ENCODE results near the gene ANKH. TPM values are rescaled to one million over a fixed set of nuclear protein-coding genes. Genes with fewer than 3 reads are reported as not detected.

ANKH gene
- total and polyA plus RNA-seq, 4 donors: 9.3 to 57.1 (median 37.4) TPM

DNA sequence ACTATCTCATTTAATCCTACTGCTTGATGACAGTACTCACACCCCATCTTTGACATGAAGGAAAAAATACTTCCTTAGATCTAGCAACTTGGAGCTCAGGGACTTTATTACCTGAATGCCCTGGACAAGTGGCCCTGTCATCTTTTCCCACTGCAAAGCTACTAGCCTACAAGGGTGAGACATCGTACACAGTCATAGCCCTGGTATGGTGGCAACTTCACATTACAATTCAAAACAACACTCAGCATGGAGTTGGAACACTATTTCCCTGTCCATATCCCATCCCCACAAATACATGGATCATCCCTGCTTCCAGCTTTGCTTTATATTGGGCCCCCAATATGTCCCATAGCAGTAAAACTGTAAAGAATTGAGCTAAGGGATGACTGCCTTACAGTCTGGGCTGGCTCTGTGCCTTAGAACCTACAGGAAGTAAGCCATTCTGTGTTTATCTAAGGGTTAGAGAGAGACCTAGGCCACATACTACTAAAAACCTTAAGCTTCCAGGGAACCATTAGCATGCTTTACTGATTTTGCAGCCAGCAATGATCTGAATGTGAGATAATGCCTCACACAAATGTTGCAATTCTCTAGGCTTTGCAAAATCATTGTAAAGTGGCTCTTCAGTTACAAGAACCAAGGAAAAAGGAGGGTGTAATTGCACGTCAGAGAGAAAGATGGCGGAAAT, 151.2 kb downstream of the ANKH start:
- DNase-seq (ENCODE audit: low spot score): no peak
- Histone ChIP-seq H3K27me3 (ENCODE audit: control insufficient read depth in 4 of 4, insufficient read depth in 4 of 4, low read length in 3 of 4) (no peaks in the 10 kb centered on the region), H3K27ac (ENCODE audit: low read depth in 1 of 2, low read length in 2 of 2) (no peak overlapping the region), H3K36me3 (ENCODE audit: control insufficient read depth in 4 of 4, insufficient read depth in 3 of 4, low read depth in 1 of 4, low read length in 3 of 4) (peaks cover 0 to 5% (median 3%) of the 10 kb centered on the region in 4 donors), H3K9me3 (ENCODE audit: control insufficient read depth in 4 of 4, low read length in 3 of 4) (no peaks in the 10 kb centered on the region), H3K4me3 (ENCODE audit: low read depth in 1 of 3, low read length in 3 of 3) (no peak overlapping the region), H3K9ac (ENCODE audit: low read depth in 1 of 2, low read length in 2 of 2) (no peak overlapping the region), H3K4me1 (ENCODE audit: control insufficient read depth in 4 of 4, insufficient read depth in 4 of 4, low read length in 3 of 4) (peaks cover 4 to 33% (median 18%) of the 10 kb centered on the region in 4 donors)
- WGBS: 95% methylated on average over 3 of the region's 3 CpGs
- TF ChIP-seq HNF4G (IDR thresholded peaks at IDR 0.05) (no peak), JUND (IDR thresholded peaks at IDR 0.05) (no peak), HNF4A (conservative IDR thresholded peaks at IDR 0.05) (no peak), TAF1 (conservative IDR thresholded peaks at IDR 0.05) (no peak), YY1 (IDR thresholded peaks at IDR 0.05) (no peak), RXRA (IDR thresholded peaks at IDR 0.05) (no peak), GABPA (IDR thresholded peaks at IDR 0.05 in 1 of 2, conservative IDR thresholded peaks at IDR 0.05 in 1 of 2) (no peak), SP1 (IDR thresholded peaks at IDR 0.05) (no peak), EGR1 (IDR thresholded peaks at IDR 0.05; ENCODE audit: low read depth in 2 of 2) (no peak), FOXA2 (IDR thresholded peaks at IDR 0.05) (no peak), RAD21 (IDR thresholded peaks at IDR 0.05) (no peak), NR2F2 (IDR thresholded peaks at IDR 0.05) (no peak), FOXA1 (IDR thresholded peaks at IDR 0.05) (no peak)
- TF ChIP-seq, protein P1, sequence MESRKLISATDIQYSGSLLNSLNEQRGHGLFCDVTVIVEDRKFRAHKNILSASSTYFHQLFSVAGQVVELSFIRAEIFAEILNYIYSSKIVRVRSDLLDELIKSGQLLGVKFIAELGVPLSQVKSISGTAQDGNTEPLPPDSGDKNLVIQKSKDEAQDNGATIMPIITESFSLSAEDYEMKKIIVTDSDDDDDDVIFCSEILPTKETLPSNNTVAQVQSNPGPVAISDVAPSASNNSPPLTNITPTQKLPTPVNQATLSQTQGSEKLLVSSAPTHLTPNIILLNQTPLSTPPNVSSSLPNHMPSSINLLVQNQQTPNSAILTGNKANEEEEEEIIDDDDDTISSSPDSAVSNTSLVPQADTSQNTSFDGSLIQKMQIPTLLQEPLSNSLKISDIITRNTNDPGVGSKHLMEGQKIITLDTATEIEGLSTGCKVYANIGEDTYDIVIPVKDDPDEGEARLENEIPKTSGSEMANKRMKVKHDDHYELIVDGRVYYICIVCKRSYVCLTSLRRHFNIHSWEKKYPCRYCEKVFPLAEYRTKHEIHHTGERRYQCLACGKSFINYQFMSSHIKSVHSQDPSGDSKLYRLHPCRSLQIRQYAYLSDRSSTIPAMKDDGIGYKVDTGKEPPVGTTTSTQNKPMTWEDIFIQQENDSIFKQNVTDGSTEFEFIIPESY (IDR thresholded peaks at IDR 0.05): no peak
- TF ChIP-seq, protein P2, sequence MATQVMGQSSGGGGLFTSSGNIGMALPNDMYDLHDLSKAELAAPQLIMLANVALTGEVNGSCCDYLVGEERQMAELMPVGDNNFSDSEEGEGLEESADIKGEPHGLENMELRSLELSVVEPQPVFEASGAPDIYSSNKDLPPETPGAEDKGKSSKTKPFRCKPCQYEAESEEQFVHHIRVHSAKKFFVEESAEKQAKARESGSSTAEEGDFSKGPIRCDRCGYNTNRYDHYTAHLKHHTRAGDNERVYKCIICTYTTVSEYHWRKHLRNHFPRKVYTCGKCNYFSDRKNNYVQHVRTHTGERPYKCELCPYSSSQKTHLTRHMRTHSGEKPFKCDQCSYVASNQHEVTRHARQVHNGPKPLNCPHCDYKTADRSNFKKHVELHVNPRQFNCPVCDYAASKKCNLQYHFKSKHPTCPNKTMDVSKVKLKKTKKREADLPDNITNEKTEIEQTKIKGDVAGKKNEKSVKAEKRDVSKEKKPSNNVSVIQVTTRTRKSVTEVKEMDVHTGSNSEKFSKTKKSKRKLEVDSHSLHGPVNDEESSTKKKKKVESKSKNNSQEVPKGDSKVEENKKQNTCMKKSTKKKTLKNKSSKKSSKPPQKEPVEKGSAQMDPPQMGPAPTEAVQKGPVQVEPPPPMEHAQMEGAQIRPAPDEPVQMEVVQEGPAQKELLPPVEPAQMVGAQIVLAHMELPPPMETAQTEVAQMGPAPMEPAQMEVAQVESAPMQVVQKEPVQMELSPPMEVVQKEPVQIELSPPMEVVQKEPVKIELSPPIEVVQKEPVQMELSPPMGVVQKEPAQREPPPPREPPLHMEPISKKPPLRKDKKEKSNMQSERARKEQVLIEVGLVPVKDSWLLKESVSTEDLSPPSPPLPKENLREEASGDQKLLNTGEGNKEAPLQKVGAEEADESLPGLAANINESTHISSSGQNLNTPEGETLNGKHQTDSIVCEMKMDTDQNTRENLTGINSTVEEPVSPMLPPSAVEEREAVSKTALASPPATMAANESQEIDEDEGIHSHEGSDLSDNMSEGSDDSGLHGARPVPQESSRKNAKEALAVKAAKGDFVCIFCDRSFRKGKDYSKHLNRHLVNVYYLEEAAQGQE (IDR thresholded peaks at IDR 0.05): no peak
- TF ChIP-seq, protein P3, sequence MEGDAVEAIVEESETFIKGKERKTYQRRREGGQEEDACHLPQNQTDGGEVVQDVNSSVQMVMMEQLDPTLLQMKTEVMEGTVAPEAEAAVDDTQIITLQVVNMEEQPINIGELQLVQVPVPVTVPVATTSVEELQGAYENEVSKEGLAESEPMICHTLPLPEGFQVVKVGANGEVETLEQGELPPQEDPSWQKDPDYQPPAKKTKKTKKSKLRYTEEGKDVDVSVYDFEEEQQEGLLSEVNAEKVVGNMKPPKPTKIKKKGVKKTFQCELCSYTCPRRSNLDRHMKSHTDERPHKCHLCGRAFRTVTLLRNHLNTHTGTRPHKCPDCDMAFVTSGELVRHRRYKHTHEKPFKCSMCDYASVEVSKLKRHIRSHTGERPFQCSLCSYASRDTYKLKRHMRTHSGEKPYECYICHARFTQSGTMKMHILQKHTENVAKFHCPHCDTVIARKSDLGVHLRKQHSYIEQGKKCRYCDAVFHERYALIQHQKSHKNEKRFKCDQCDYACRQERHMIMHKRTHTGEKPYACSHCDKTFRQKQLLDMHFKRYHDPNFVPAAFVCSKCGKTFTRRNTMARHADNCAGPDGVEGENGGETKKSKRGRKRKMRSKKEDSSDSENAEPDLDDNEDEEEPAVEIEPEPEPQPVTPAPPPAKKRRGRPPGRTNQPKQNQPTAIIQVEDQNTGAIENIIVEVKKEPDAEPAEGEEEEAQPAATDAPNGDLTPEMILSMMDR (IDR thresholded peaks at IDR 0.05; ENCODE audit: low read depth, low read length, missing input control): no peak
- TF ChIP-seq, protein P4, sequence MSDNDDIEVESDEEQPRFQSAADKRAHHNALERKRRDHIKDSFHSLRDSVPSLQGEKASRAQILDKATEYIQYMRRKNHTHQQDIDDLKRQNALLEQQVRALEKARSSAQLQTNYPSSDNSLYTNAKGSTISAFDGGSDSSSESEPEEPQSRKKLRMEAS (IDR thresholded peaks at IDR 0.05): no peak
